ENCODE measurements around the gene RNF217.

Gene RNF217

DNA sequence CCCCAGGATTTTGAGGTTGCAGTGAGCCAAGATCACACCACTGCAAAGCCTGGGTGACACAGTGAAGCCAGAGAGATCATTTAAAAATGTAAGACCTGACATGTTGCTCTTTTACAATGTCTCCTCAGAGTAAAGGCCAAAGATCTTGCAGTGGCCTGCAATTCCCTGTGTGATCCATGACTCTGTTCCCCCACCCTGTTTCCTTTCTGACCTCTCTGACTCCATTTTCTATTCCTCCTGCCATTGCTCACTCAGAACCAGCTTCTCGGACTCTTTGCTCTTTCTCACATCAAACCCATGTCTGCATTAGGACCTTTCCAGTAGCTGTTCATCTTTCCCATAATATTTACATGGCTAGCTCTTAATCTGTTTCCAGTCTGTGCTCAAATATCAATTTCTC is 28.8 kb downstream of the RNF217 start:
- no peak for FAIRE-seq

DNA sequence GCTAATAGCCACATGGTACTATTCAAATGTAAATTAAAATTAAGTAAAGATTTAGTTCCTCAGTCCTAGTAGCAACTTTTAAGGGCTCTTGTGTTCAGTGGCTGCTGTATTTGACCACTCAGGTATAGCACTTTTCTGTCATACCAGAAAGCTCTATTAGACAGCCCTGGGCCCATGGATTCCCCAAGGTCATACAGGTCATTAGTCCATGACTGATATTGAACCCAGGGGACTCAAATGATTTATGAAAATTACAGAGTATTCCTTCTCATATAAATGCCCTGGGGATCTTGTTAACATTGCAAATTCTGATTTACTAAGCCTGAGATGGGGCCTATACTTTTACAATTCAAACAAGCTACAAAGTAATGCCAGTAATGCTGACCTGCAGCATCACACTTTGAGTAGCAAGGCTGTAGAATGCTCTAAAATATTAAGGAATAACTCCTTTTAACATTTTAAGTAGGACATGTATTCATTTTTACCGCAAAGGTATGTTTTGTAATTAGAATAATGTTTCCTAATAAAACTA is 29.6 kb downstream of the RNF217 start:
- FAIRE-seq: no peak

DNA sequence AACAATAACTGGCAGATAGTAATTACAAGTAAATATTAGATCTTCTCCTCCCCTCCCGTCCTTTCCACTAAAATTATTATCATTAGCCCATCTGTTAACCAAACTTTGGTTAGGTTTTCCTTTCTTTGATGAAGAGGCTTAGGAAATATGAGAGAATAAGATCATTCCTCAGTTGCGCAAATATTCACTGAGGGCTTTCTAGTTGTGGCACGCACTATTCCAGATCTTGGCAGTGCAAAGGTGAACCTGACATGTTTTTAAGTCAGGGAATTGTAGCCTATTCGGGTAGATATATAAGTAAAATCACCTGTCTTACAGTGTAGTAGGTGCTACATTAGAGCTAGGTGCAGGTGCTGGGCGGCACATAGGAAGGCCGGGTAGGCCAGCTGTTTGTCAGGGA is 31.1 kb downstream of the RNF217 start:
- no peak for FAIRE-seq

DNA sequence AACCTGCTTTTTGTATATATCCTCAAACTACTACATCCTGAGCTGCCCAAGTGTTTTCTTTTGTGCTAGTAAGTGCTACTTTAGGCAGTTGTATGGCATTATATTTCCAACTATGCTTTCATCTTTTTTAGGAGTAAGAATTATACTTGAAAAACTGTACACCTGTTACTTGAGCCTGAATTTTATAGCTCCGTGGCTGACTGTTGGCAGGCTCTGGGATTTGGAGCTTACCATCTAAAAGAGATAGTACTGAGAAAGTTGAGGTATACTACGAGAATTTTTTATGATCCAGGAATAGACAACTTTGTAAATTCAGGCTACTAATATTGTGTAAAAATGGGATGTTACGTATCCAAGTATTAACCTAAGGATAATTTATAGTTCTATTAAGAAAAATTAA is 32.4 kb downstream of the RNF217 start:
- no peak for FAIRE-seq

DNA sequence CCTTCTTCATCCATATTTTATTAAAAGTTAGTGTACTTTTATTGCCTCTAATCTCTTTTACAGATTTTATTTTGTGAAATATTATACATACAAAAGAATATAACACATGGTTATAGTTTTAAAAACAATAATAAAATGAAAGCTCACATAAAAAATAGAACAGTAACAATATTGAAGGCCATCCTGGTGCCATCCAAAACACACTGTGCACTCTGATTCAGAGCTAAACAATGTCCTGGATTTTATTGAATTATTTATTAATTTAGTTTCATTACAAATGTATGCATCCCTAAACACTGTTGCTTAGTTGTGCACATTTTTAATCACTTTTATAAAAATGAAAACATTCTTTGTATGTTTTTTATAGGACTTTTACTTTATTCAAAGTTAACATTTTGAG is 32.9 kb downstream of the RNF217 start:
- FAIRE-seq: no peak

DNA sequence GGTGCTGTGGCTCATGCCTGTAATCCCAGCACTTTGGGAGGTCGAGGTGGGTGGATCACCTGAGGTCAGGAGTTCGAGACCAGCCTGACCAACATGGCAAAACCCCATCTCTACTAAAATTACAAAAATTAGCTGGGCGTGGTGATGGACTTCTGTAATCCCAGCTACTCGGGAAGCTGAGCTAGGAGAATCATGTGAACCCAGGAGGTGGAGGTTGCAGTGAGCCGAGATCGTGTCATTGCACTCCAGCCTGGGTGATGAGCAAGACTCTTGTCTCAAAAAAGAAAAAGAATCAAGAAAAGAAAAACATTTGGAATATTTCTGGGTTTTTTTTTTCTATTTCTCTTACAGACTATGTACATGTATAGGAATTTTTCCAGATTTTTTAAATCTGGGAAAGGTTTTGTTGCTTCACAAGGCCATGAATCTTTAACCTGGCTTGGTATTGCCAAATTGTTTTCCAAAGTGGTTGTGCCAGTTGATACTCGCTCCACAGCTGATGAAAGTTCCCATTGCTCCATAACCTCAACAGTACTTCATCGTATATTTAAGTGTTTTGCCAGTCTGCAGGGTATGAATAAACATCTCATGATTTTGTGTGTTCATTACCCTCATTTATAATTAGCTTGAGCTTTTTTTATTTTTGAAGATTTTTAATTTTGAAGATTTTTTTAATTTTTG is 33.5 kb downstream of the RNF217 start:
- no peak for FAIRE-seq

DNA sequence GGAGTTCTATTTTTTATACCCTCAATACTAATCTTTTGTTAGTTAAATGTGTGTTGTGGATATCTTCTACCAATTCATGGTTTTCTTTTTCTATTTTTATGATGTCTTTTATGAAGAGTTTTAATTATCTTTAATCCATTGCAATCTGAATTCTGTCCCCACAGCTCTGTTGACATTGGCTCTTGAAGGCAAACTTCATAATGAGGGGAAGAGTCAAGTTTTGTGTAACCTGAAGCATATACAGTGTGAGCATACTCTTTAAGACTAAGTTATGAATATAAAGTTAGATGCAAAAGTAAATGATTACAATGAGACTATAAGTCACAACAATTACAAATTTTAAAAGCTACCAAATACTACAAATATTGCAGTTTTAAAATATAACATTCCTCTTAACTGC is 34.2 kb downstream of the RNF217 start:
- no peak for FAIRE-seq

DNA sequence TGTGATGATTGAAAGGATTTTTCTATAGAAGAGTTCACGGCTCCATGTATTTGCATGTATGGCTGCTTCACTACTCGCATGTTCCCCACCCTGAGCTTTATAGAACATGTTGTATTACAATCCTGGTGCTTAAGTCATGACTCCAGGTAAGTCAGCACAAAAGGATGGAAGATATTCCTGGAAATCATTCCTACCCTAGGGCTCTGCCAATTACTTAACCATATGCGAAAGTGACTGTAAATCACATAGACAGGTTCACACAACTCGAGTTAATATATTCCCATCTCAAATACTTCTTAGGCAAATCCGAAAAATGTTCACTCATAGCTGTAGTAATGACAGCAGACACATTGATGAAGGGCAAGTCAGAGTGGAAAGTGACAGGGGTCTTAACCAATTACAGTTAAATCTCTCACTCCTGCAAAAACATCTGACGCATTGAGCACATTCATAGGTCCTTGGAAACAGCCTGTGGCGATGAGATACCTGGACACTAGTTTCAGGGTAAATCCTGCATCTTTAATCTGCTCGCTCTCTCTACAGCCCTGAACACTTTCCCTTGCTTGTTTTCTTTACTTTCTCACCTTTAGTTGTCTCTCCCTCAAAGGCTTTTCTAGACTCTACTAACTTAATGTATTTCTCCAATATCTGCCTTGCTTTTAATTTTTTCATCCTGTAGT is 35.1 kb downstream of the RNF217 start:
- no peak for FAIRE-seq

DNA sequence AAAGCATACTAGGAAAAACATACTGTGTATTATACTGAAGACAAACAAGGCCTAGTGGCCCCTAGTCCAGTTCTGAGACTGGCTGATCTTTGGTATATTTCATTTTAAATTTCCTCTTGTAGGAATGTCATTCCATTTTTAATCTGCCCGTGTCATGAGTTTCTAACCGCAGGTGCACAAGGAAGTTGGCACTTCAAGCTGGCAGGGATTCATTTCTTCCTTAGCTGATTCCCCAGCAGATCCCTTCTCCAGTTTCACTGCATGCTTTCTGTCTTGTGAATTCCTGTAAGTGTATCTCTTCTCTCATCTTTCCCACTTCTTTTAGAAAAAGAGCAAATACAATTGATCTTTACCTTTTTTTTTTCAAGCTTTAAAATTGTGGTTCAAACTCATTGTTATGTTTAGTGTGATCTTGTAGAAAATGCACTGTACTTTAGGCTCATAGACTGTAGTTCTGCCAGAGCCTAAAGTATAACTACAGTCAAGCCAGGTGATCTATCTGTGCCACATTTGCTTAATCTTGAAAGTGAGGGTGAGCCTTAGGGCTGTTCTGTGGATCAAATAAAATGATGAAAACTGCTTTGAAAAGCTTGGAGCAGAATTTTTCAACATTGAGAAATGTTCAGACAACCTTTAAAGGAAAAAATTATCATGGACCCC is 37.0 kb downstream of the RNF217 start:
- FAIRE-seq: no peak

DNA sequence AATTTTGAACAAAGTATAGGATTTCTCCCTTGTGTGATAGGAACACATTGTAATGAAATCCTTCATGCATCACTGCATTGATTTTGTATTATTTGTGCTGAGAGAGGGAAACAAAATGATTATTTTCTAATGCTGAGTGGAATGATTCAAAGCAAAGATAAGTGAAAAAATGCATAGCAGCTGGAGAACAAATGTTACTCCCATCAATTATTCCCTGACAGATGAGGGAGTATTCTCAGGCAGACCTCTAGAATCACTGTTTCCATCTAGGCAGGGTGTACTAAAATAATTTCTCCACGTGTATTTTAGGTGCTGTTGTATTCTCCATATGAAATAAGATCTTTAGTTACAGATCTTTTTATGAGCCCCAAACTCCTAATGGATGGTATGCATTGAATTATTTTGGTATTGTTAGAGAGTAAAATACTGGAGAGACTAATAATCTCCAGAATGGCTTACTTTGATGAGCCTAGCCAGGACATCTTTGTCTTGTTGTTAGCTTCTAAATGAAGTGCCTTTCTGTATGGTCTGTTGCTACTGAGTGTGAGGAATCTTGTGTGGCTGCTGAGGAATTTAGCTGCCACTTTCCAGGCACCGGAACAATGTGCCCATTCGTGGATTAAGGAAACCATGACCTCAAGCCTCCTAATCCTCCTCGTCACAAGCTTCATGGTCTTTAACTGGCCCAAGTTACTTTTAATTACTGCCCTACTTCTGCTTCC is 39.6 kb downstream of the RNF217 start:
- no peak for FAIRE-seq

DNA sequence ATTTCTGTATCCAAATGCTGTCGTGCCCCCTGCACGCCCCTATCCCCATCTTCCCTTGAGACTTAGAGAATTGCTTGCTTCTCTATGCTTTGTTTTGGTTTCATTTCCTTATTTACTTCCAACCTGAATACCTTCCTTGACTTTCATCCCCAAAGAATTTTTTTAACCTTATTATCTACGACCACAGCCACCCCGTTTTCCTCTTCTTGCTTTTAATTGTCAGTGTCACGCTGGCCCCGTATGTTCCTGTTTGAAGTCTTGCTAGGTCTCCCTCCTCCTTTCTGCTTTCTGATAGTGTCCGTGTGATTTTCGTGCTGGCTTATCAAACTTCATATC is 40.1 kb downstream of the RNF217 start:
- no peak for FAIRE-seq

DNA sequence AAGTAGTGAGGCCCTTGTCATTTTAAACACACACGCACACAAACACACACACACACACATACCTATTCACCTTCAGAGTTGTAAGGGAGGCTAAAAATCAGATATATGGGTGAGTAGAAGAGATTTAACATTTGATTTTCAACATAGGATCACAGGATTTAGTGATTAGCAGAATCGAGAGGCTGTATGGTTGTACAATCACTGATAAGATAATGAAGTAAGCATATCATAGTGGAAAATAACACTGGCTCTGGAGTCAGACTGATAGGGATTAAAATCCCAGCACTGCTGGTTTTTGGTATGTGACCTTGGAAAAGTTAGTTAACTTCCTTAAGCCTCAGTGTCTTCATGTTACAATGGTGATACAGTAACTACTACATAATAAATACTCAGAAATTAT is 40.8 kb downstream of the RNF217 start:
- no peak for FAIRE-seq

DNA sequence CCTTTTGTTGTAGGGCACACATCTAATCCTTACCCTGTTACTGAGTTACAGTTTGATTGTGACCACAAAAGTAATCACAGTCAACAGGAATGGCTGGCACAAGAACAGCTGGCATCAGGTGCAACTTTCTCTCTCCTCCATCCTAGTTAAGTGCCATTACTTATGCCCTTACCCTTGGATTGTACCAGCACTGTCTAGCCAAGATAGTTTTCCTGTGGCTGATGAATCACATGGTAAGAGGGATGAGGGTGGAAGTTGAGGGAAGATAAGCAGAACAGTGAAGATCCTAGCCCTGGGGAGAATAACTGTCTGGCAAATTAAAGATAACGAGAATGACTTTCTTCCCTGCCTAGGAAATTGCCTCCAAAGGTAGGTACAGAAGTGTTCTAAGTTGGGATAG is 42.0 kb downstream of the RNF217 start:
- no peak for FAIRE-seq

DNA sequence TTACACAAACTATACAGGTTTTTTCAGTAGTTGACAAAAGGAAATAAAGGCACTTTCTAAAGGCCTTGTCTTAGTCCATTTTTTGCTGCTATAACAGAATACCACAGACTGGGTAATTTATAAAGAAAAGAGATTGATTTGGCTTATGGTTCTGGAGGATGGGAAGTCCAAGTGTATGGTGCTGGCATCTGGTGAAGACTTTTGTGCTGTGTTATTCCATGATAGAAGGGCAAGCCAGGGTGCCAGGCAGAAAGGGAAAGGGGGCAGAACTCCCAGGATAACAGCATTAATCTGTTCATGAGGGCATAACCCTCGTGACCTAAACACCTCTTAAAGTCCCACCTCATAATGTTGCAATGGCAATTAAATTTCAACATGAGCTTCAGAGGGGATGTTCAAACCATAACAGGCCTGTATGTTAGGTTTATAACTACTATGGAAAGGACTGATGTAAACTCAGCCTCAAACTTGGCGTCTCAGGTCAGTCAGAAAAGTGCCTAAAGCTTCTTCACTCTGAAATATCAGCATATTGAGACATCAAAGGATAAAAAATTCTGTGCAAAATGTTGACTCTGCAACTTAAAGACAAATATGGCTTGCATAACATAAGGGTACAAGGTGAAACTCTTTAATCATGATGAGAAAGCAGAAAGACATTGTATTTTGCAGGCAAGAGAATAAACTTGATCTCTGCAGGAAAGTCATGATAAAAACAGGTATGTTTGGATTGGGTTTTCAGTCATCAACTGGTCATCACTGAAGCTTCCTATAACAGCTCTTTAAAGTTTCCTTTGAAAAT is 42.8 kb downstream of the RNF217 start:
- no peak for FAIRE-seq

DNA sequence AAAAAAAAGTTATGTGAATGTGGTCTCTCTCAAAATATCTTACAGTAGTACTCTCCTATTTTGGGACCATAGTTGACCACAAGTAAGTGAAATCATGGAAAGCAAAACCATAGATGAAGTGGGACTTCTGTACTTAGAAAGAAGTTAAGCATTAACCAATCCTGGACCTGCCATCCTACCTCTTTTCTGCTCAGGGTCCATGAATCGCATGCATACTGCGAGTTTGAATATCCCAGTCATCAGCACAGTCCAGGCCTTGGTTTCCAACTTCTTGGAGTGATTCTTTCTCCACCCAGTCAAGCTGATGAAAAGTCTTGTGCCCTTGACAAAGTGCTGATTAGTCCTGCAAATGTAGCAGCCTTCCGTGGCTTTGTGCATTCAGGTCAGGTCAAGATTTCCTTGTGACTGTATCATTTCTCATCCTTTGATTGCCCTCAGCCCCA is 46.0 kb downstream of the RNF217 start:
- no peak for FAIRE-seq

DNA sequence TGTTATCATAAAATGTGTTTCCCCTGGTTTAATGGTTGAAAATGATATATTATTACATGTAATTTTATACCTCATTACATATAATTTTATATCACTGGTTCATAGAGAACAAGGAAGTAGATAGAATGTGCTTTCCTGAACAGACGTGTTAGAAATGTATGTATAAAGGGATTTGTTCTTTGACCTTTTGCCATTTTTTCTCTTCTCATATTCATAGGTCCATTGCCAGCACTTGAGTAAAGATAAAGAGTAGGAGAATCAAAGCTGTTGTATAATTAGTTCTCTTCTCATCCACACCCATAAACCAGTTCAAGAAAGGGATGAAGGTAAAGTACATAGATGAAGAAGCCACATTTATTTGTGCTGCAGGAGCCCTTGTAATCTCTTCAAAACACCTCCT is 46.7 kb downstream of the RNF217 start:
- FAIRE-seq: no peak

DNA sequence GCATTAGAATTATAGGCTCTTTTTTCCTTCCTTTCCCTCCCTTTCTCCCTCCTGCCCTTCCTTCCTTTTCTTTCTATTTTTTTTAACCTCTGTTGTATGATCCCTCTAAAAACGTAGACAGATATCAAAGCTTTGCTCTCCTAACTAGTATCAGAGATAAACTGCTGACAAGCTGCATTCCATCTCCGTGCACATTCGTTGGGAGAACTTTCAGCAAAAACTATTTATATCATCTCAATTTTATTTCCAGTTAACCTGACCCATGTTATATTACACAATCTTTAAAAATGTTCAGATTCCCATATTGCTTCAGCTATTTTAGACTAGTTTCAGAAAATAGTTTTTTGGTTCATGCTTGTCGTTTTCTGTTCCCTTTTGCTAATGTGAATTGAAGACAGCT is 47.3 kb downstream of the RNF217 start:
- FAIRE-seq: no peak

DNA sequence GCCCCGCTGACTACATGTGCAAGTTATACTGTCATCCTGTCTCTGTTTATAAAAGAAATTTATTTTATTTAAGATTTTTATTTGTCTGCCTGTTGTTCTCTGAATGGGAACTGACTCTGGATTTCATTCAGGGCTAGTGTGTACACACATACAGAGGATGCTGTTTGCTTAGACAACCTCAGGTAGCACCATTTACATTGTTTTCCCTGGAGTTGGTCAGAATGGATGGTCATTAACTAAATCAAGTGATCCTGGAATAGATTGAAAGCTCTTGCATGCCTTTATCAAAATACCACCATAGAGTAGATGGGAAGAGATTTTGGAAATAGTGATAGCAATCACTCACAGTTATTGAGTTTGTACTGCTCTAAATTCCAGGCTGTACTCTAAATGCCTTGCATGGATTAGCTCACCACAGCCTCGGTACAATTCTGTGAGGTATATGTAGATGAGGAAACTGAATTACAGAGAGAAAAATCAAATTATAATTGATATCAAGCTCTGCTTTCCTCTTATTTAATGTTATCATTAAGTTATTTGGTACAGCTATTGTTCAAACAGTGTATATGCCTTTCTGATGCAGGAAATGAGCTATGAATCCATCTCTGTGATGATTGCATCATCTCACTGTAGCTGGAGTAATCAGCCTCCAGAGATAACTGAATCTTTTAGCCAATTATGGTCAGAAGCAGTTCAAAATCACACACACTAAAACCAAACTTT is 51.9 kb downstream of the RNF217 start:
- FAIRE-seq: no peak

DNA sequence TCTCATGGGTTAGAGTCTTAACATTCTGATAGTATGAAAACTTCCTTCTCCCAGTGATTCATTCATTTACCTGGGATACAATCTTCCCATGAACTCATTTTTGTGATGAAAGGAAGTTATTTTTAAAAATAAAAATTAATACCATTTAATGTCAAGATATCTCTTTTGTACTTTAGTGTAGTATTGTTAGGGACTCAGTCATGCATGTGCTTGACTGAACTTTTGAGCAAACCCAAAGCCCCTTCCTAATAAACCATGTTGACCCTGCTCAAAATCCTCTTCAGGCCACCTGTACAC is 52.4 kb downstream of the RNF217 start:
- no peak for FAIRE-seq

DNA sequence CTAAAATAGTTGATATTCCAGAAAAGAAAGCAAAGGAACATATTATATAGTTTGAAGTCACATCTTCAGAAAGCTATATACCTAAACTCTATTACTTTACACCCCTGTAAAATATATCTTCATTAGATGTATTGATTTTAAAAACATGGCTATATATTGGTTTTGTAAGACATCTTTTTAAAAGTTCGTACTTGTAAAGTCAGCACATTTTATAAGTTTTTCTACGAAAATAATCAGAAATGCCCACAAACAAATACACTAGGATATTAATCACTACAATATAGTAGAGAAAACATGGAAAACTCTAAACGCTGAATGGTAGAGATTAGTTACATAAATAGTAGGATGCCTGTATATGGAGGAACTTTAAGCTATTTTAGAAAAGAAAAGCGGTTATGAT is 52.9 kb downstream of the RNF217 start:
- no peak for FAIRE-seq

DNA sequence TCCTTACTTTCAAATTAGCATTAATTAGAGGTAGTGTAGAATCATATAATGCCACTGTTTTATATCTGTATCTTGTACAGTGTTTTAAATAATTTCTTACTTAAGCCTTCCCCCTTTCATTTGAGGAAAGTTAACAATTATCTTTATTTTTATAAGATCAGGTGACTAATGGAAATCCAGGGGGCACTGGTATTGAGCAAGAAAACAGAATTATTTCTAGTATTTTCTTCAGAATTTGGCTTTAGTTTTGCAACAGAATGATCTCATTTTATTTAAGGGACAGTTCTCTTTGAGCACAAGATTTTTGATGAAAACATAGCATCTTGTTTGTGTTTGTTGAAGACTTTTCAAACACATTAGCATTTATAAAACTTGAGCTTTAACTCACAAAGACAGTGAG is 55.9 kb downstream of the RNF217 start:
- FAIRE-seq: no peak

DNA sequence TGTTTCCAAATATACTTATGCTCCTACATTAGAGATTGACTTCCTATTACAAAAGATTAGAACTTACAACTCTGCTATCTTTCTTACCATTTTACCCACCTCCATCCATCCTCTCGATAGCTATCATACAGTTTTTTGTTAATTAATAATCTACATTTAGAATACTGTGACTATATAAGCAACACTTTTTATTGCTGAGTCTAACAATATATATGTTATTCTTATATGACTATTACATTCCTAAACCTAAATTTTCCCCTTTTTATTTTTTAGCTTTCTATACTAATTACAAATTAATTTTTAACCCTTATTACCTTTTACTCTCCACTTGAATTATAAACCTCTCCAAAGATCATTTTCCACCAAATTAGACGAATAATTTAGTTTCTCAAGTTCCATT is 57.0 kb downstream of the RNF217 start:
- no peak for FAIRE-seq
